Lower leg skin (tissue), 4 donors: ENCODE data around the gene KCNT2. TPM values are rescaled to one million over a fixed set of nuclear protein-coding genes. Genes with fewer than 3 reads are reported as not detected.

Source experiments
- DNase-seq, 2 donors: peaks; one replicate each; pipeline ENCODE4 v3.0.0-alpha.2; 2019; ENCODE audit warnings: low spot score in 2 of 2
- H3K4me3 ChIP-seq: fragments of 200-600 bp; sonication (generic); 2 replicates; pipeline ENCODE4 v1.5.1; 2017; ENCODE audit warnings: mild to moderate bottlenecking, low read depth; ENCODE audit not compliant: poor library complexity, severe bottlenecking
- POLR2A ChIP-seq, 2 donors: fragments of 450-650 bp; IDR thresholded peaks; one replicate each; pipeline ENCODE4 v1.6.1; 2016 to 2017; ENCODE audit warnings: antibody characterized with exemption in 2 of 2, mild to moderate bottlenecking in 1 of 2, moderate library complexity in 1 of 2
- WGBS, 2 donors: methylation state at CpG; one replicate each; pipeline ENCODE4 v1.1.5; 2018; 5-methylcytosine and 5-hydroxymethylcytosine counted together
- intact Hi-C: fragments of 100-400 bp; cut with DNase I; formaldehyde crosslinking; loops from one replicate; pipeline ENCODE4 v1.15.0; 2023; ENCODE audit warnings: low total_unique reads
- total RNA-seq, 4 donors: library from RNA; depleted of rRNA; stranded (reverse); fragments of >200 nt; gene quantifications; one replicate each; pipeline ENCODE4 v1.1.0, GENCODE V29; 2016
- TF ChIP-seq, protein P1 (sequence below), 3 donors: fragments of 450-650 bp; IDR thresholded peaks; one replicate each; pipeline ENCODE4 v1.5.1; 2016; ENCODE audit warnings: antibody characterized with exemption in 3 of 3, mild to moderate bottlenecking in 3 of 3, moderate library complexity in 2 of 3

The KCNT2 gene
- total RNA-seq, 4 donors from 2014 or later, result 0.34 to 0.97 (median 0.79) TPM

GRCh38 chr1:196357913-196358312 is 250.3 kb downstream of the KCNT2 start:
- DNase-seq, result no peak
- no peak overlapping the region for H3K4me3 ChIP-seq
- 93 to 96% methylated on average over 1 of the region's 1 CpG for WGBS, 2 donors
- intact Hi-C loops, result no loop called here
- TF ChIP-seq, protein P1, sequence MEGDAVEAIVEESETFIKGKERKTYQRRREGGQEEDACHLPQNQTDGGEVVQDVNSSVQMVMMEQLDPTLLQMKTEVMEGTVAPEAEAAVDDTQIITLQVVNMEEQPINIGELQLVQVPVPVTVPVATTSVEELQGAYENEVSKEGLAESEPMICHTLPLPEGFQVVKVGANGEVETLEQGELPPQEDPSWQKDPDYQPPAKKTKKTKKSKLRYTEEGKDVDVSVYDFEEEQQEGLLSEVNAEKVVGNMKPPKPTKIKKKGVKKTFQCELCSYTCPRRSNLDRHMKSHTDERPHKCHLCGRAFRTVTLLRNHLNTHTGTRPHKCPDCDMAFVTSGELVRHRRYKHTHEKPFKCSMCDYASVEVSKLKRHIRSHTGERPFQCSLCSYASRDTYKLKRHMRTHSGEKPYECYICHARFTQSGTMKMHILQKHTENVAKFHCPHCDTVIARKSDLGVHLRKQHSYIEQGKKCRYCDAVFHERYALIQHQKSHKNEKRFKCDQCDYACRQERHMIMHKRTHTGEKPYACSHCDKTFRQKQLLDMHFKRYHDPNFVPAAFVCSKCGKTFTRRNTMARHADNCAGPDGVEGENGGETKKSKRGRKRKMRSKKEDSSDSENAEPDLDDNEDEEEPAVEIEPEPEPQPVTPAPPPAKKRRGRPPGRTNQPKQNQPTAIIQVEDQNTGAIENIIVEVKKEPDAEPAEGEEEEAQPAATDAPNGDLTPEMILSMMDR (IDR thresholded peaks at IDR 0.05), result no peak
- TF ChIP-seq POLR2A (IDR thresholded peaks at IDR 0.05), result no peak

DNA sequence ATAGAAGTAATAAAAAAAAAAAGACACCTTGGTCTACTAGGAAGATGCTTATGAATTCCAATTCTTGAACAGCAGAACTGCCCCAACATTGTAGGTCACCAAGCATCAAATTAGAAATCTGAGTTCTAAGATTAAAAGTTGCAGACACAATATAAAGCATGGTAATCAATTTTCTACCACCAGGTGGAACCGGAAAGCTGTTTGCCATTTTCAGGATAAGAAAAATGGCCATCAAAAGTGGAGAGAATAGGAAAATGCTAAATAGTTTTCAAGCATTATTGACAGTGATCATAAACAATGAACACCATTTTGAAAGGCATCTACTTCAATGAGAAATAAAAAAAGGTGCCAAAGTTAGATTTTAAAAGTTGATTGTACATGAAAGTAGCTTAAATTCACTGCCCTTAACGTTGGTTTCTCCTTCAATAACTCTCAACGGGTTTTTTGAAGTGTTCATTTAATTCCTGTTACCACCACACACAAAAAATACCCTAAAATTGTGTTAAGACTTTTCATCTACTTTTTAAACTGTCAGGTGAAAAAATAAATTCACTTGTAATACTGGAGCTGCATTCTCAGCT is 252.9 kb downstream of the KCNT2 start:
- TF ChIP-seq, protein P1 (IDR thresholded peaks at IDR 0.05), result no peak
- no peak for TF ChIP-seq POLR2A (IDR thresholded peaks at IDR 0.05)
- 66 to 71% methylated on average over 3 of the region's 3 CpGs for WGBS, 2 donors
- H3K4me3 ChIP-seq, result no peak overlapping the region
- DNase-seq, result no peak
- intact Hi-C loops, result no loop called here

GRCh38 chr1:196344453-196344852 is 263.8 kb downstream of the KCNT2 start:
- no peak for DNase-seq
- TF ChIP-seq, protein P1 (IDR thresholded peaks at IDR 0.05), result no peak
- TF ChIP-seq POLR2A (IDR thresholded peaks at IDR 0.05), result no peak
- 34 to 35% methylated on average over 2 of the region's 2 CpGs for WGBS, 2 donors
- intact Hi-C loops, result no loop called here
- no peak overlapping the region for H3K4me3 ChIP-seq

GRCh38 chr1:196324345-196324744 is 283.9 kb downstream of the KCNT2 start:
- DNase-seq, result no peak
- H3K4me3 ChIP-seq, result no peak overlapping the region
- intact Hi-C loops, result no loop called here
- WGBS, 2 donors, result 59 to 81% methylated on average over 1 of the region's 1 CpG
- TF ChIP-seq POLR2A (IDR thresholded peaks at IDR 0.05), result no peak
- TF ChIP-seq, protein P1 (IDR thresholded peaks at IDR 0.05), result no peak

DNA sequence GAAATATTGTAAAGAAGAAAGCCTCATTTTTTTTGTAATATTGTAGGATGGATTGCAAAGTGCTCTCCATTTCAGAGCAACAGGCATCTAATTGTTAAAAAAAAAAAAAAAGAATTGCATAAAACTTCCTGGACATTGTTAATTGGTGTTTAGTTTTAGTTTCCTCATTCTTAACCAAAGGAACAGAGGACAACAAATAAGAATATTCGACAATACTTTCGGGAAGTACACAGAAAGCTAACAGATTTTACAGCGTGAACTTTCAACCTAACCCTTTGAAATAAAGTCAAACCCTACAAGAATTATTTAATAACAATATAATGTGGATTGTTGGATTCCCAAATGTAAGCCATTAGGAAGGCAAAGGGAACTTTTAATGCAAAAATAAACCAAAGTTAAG is 284.4 kb downstream of the KCNT2 start:
- TF ChIP-seq POLR2A (IDR thresholded peaks at IDR 0.05), result no peak
- TF ChIP-seq, protein P1 (IDR thresholded peaks at IDR 0.05), result no peak
- intact Hi-C loops, result no loop called here
- 72 to 89% methylated on average over 3 of the region's 3 CpGs for WGBS, 2 donors
- no peak for DNase-seq
- H3K4me3 ChIP-seq, result no peak overlapping the region

DNA sequence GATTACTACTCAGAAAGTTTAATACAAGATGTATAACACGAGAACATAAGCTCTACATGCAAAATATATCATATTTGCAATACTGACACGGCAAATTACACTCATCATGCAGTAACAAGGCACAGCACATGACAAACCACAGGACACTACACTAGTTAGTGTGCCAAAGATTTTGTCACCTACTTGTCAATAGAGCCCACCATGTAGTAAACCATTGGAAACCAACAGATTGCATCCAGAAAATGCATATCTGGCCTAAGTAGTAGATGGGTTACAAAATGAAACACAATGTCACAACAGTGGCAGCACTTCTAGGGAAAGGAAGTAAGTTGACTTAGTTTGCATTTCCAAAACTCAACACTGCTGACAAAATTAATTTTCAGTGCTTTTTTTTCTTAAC is 288.9 kb downstream of the KCNT2 start:
- TF ChIP-seq, protein P1 (IDR thresholded peaks at IDR 0.05), result no peak
- TF ChIP-seq POLR2A (IDR thresholded peaks at IDR 0.05), result no peak
- DNase-seq, result no peak
- H3K4me3 ChIP-seq, result no peak overlapping the region
- intact Hi-C loops, result no loop called here
- 90% methylated on average over 2 of the region's 2 CpGs for WGBS, 2 donors
